ENCODE measurements around the gene CDK9. TPM values are rescaled to one million over a fixed set of nuclear protein-coding genes. Genes with fewer than 3 reads are reported as not detected.

Gene CDK9
- total RNA-seq (100 to 1,000 TPM in 4 of 7 donors, 10 to 100 TPM in 3; 68.3 to 149 (median 103) TPM), polyA plus RNA-seq (10 to 100 TPM; 49.2 to 87.6 (median 87.1) TPM)
- long read RNA-seq, donor 1, transcript CDK9-205 (2 exons, 458 nt), result minor isoform, 6 of 50 reads
- long read RNA-seq, donor 1, transcript CDK9-201 (7 exons, 2,463 nt), result major isoform, 15 of 50 reads
- long read RNA-seq, donor 1, partial matches to known transcripts, result 26 of 50 reads
- long read RNA-seq, donor 1, other reads (novel, unspliced or antisense), result 0 of 50 reads
- long read RNA-seq, donor 2, transcript CDK9-201 (7 exons, 2,463 nt), result major isoform, 11 of 30 reads
- long read RNA-seq, donor 2, partial matches to known transcripts, result 13 of 30 reads
- long read RNA-seq, donor 2, other reads (novel, unspliced or antisense), result 0 of 30 reads

DNA sequence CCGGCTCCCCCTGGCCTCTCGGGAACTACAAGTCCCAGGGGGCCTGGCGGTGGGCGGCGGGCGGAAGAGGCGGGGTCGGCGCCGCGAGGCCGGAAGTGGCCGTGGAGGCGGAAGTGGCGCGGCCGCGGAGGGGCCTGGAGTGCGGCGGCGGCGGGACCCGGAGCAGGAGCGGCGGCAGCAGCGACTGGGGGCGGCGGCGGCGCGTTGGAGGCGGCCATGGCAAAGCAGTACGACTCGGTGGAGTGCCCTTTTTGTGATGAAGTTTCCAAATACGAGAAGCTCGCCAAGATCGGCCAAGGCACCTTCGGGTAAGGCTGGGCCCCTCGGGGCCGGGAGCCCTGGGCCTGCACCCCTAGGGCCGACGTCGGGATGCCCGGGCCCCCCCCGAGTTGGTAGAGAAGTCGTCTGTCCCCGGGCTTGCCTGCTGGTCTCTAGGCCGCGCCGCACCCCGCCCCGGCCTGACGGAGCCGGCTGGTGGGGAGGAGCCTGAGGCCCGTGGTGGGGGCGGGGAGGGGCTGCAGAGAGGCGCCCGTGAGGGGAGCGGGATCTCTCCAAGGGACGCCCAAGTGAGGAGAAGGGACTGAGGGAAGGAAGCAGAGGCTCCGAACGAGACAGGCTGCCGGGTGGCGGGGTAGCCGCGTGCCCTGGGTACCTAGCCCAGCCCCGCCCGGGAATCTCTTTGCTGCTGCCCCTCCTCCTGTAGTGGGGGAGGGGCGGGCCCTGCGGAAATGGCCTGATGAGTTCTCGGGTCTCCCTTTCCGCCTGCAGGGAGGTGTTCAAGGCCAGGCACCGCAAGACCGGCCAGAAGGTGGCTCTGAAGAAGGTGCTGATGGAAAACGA is at the start of gene CDK9:
Gene CDK9 (plus strand): TSS at position 102 of the 840 bp plus-strand sequence. CDS start 115 bp downstream, at position 217.
- DNase-seq, result peak; percentile 97
- Histone ChIP-seq H3K4me1 (peaks cover 43 to 89% (median 84%) of the 10 kb centered on the region in 6 donors), H3K36me3 (peaks cover 6 to 46% (median 42%) of the 10 kb centered on the region in 6 donors), H3K27me3 (replicated peaks in 1 of 7) (no peaks in the 10 kb centered on the region), H3K9me3 (no peaks in the 10 kb centered on the region), H3K4me3 (peak within 1 kb of the TSS; percentile 96 to 100 (median 100)), H3K27ac (peak within 1 kb of the TSS; percentile 89 to 99 (median 96))
- TF ChIP-seq, protein P1, sequence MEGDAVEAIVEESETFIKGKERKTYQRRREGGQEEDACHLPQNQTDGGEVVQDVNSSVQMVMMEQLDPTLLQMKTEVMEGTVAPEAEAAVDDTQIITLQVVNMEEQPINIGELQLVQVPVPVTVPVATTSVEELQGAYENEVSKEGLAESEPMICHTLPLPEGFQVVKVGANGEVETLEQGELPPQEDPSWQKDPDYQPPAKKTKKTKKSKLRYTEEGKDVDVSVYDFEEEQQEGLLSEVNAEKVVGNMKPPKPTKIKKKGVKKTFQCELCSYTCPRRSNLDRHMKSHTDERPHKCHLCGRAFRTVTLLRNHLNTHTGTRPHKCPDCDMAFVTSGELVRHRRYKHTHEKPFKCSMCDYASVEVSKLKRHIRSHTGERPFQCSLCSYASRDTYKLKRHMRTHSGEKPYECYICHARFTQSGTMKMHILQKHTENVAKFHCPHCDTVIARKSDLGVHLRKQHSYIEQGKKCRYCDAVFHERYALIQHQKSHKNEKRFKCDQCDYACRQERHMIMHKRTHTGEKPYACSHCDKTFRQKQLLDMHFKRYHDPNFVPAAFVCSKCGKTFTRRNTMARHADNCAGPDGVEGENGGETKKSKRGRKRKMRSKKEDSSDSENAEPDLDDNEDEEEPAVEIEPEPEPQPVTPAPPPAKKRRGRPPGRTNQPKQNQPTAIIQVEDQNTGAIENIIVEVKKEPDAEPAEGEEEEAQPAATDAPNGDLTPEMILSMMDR (IDR thresholded peaks at IDR 0.05 in 8 of 11, conservative IDR thresholded peaks at IDR 0.05 in 3 of 11), result peak in 3 of 11 experiments; percentile 2 to 35 (median 33)
- peak; percentile 90 to 92 (median 90) for TF ChIP-seq POLR2AphosphoS5 (IDR thresholded peaks at IDR 0.05)
- TF ChIP-seq POLR2A (IDR thresholded peaks at IDR 0.05), result peak in 1 of 3 donors; percentile 61
- WGBS, 5 donors, result 0 to 1% (median 0%) methylated on average over 30 to 75 of the region's 75 CpGs
- intact Hi-C loops (cut with DNase I; ENCODE audit: low total_unique reads), result loop anchor here (5.0 kb wide), 1 partner anchor 136 kb away; no protein-coding TSS in a partner anchor

DNA sequence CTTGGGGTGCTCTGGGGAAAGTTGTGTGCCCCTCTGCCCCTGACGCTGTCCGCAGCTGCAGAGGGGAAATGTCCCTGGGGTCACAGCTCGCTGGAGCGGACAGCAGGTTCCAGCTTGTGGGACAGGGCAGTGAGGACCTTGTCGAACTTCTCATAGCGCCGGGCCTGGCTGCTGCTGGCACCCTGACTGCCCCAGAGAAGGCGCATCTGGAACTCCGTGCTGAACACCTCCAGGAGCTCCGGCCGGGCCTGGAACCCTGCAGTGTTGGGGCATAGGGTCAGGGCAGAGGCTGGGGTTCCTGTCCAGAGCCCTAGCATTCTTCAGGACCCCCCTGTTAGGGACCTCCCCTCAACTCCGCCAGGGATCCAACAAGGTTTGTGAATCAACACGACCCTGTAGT is 47.2 kb upstream of the CDK9 start:
- no peaks in the 10 kb centered on the region for H3K27me3 ChIP-seq (replicated peaks in 1 of 7)
- no peak overlapping the region for H3K4me3 ChIP-seq
- H3K36me3 ChIP-seq, result peaks cover 0 to 62% (median 60%) of the 10 kb centered on the region in 6 donors
- H3K9me3 ChIP-seq, result no peaks in the 10 kb centered on the region
- H3K4me1 ChIP-seq, result peaks cover 12 to 56% (median 29%) of the 10 kb centered on the region in 6 donors
- DNase-seq, result no peak
- intact Hi-C loops (cut with DNase I; ENCODE audit: low total_unique reads), result loop anchor here (5.0 kb wide), 2 partner anchors 44 to 184 kb away; no protein-coding TSS in a partner anchor
- WGBS, 5 donors, result 85 to 90% (median 88%) methylated on average over 9 to 13 of the region's 13 CpGs
- no peak overlapping the region for H3K27ac ChIP-seq
- TF ChIP-seq, protein P1 (IDR thresholded peaks at IDR 0.05 in 8 of 11, conservative IDR thresholded peaks at IDR 0.05 in 3 of 11), result no peak
- TF ChIP-seq POLR2A (IDR thresholded peaks at IDR 0.05) (no peak), POLR2AphosphoS5 (IDR thresholded peaks at IDR 0.05) (peak in 2 of 3 donors; percentile 36 to 46)

DNA sequence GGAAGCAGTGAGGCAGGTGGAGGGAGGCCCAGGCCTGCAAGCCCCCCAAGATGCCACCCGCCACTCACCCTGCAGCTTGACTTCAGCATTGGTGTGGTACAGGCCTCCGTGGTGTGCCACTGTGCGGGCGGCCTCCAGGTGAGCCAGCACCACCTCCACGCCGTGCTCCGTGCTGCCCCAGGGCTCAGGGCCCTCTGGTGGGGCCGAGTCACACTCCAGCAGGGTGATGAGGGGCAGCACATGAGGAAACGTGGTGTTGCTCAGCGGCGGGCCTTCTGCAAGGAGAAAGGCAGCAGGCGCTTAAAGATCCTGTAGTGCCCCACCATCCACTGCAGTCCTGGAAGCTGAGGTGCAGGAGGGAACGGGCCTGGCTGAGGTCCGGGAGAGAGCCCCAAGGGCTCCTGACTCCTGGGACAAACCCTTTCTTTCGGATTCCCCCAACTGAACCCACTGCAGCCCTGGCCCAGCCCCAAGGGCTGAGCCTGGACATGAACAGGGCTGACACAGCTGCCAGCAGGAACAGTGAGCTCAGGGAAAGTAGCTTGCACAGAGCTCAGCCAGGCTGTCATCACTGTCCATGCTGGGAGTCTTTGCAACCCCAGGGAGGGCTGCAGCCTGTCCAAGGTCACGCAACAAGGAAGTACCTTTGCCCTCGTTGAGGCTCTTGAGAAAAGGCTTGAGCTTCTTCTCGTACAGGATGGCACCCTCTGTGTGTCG is 46.1 kb upstream of the CDK9 start:
- H3K4me3 ChIP-seq, result no peak overlapping the region
- no peaks in the 10 kb centered on the region for H3K27me3 ChIP-seq (replicated peaks in 1 of 7)
- peaks cover 6 to 45% (median 19%) of the 10 kb centered on the region in 6 donors for H3K4me1 ChIP-seq
- no peak for DNase-seq
- intact Hi-C loops (cut with DNase I; ENCODE audit: low total_unique reads), result loop anchor here (5.0 kb wide), 2 partner anchors 43 to 183 kb away; no protein-coding TSS in a partner anchor
- H3K27ac ChIP-seq, result peak overlapping the region in 4 of 8 donors; percentile 28 to 58 (median 41)
- TF ChIP-seq, protein P1 (IDR thresholded peaks at IDR 0.05 in 8 of 11, conservative IDR thresholded peaks at IDR 0.05 in 3 of 11), result no peak
- TF ChIP-seq POLR2A (IDR thresholded peaks at IDR 0.05) (no peak), POLR2AphosphoS5 (IDR thresholded peaks at IDR 0.05) (peak; percentile 18 to 71 (median 46))
- H3K9me3 ChIP-seq, result no peaks in the 10 kb centered on the region
- H3K36me3 ChIP-seq, result peaks cover 0 to 73% (median 70%) of the 10 kb centered on the region in 6 donors
- 79 to 95% (median 86%) methylated on average over 8 to 19 of the region's 19 CpGs for WGBS, 5 donors

Data from spleen (tissue), 13 donors.